K562 (cell line): ENCODE data around the gene IL31. TPM values are rescaled to one million over a fixed set of nuclear protein-coding genes. Genes with fewer than 3 reads are reported as not detected.

Experiments
- ATAC-seq: fragments of 200-7000 bp; cut with Tn5 transposase; 3 replicates; pipeline ENCODE4 v1.9.1; 2020; ENCODE audit warnings: moderate library complexity
- BruUV-seq: library from RNA; stranded (reverse); fragments of 400-500 nt; replicated peaks from 2 replicates; lab custom pipeline; 2021; lab: Mats Ljungman, UMichigan
- CTCF ChIA-PET: fragments of 300-600 bp; formaldehyde crosslinking; extraction: SDS; loops from one replicate; lab custom pipeline; 2021; ENCODE audit warnings: low intra/inter-chr PET ratio; lab: Yijun Ruan, JAX
- POLR2A ChIA-PET: fragments of 300-600, 350-650 bp; sonication (Branson Sonifier 250); formaldehyde crosslinking; extraction: SDS; loops from one replicate; lab custom pipeline; 2021; ENCODE audit warnings: antibody characterized with exemption, inconsistent platforms; lab: Yijun Ruan, JAX
- DNase-seq, 4 experiments: peaks; one replicate each; pipeline versions ENCODE4 v3.0.0 to v3.0.0-alpha.2; 2011 to 2018; ENCODE audit warnings: low spot score in 3 of 4, mixed read lengths in 3 of 4; ENCODE audit errors: extremely low read depth in 1 of 4
- FAIRE-seq: peaks from 2 replicates; lab custom pipeline; 2011; peaks lifted over from hg19 to GRCh38; lab: Jason Lieb, UNC
- H2AFZ ChIP-seq: 2 replicates; pipeline ENCODE4 v1.6.0; 2011; ENCODE audit warnings: low read depth, low read length, control low read depth, inconsistent platforms
- H3K27ac ChIP-seq: fragments of 200-600 bp; 3 replicates; pipeline ENCODE4 v1.8.0; 2011; ENCODE audit warnings: low read depth, mild to moderate bottlenecking, control low read depth, inconsistent platforms, low read length, moderate library complexity, mixed read lengths; ENCODE audit errors: extremely low read depth
- H3K27me3 ChIP-seq, 2 experiments: fragments of 300-600 bp in 1 of 2; 2 replicates in 1 of 2; 3 replicates in 1 of 2; pipeline versions ENCODE4 v1.6.0 to v1.8.0; 2011; ENCODE audit warnings: inconsistent platforms in 2 of 2, low read length in 2 of 2, mild to moderate bottlenecking in 1 of 2, mixed read lengths in 1 of 2, moderate library complexity in 1 of 2; ENCODE audit not compliant: control insufficient read depth in 2 of 2, insufficient read depth in 2 of 2
- H3K36me3 ChIP-seq: fragments of 300-600 bp; 3 replicates; pipeline ENCODE4 v1.8.0; 2011; ENCODE audit warnings: mild to moderate bottlenecking, low read length, inconsistent platforms; ENCODE audit not compliant: control insufficient read depth, insufficient read depth
- H3K4me1 ChIP-seq, 2 experiments: fragments of 200-600 bp in 1 of 2; replicated peaks in 1 of 2; 2 replicates in 1 of 2; 3 replicates in 1 of 2; pipeline versions ENCODE4 v1.5.1 to v1.8.0; 2011; ENCODE audit warnings: inconsistent platforms in 2 of 2, low read length in 2 of 2, mild to moderate bottlenecking in 1 of 2, mixed read lengths in 1 of 2, moderate library complexity in 1 of 2; ENCODE audit not compliant: control insufficient read depth in 2 of 2, insufficient read depth in 2 of 2
- H3K4me2 ChIP-seq: 2 replicates; pipeline ENCODE4 v1.6.1; 2011; ENCODE audit warnings: low read length, control low read depth, inconsistent platforms, mixed read lengths; ENCODE audit not compliant: insufficient read depth
- H3K4me3 ChIP-seq: fragments of 200-600 bp; sonication (generic), shearing (Covaris generic); 2 replicates; pipeline ENCODE4 v1.5.1; 2016; ENCODE audit warnings: control low read depth, inconsistent platforms
- H3K79me2 ChIP-seq: fragments of 200-600 bp; 3 replicates; pipeline ENCODE4 v1.8.0; 2011; ENCODE audit warnings: low read length, inconsistent platforms; ENCODE audit not compliant: control insufficient read depth, insufficient read depth
- H3K9ac ChIP-seq, 2 experiments: 2 replicates each; pipeline versions ENCODE4 v1.6.0 to v1.6.1; 2011; ENCODE audit warnings: low read depth in 2 of 2, low read length in 2 of 2, control low read depth in 1 of 2, inconsistent platforms in 1 of 2, mild to moderate bottlenecking in 1 of 2, mixed read lengths in 1 of 2; ENCODE audit not compliant: insufficient read depth in 1 of 2
- H3K9me1 ChIP-seq: one replicate; pipeline ENCODE4 v1.6.0; 2011; ENCODE audit warnings: inconsistent platforms, mild to moderate bottlenecking, low read length, moderate library complexity; ENCODE audit not compliant: control insufficient read depth, insufficient read depth
- H3K9me3 ChIP-seq: replicated peaks from 2 replicates; pipeline ENCODE4 v1.5.1; 2011; ENCODE audit warnings: low read depth, low read length, inconsistent platforms; ENCODE audit not compliant: control insufficient read depth, insufficient read depth
- H4K20me1 ChIP-seq: replicated peaks from 2 replicates; pipeline ENCODE4 v1.6.1; 2011; ENCODE audit warnings: low read length, inconsistent platforms, mixed read lengths; ENCODE audit not compliant: control insufficient read depth, insufficient read depth
- CBFB ChIP-seq: sonication (generic); formaldehyde crosslinking; IDR thresholded peaks from 2 replicates; pipeline ENCODE4 v1.4.0; 2020; ENCODE audit warnings: mild to moderate bottlenecking, missing genetic modification reagents
- CHCHD3 ChIP-seq: fragments of 250-450 bp; sonication (Bioruptor Pico); IDR thresholded peaks from 2 replicates; pipeline ENCODE4 v2.1.2; 2022; ENCODE audit warnings: mild to moderate bottlenecking
- HNRNPLL ChIP-seq: fragments of 200-400 bp; formaldehyde crosslinking; IDR thresholded peaks from 2 replicates; pipeline ENCODE4 v1.6.1; 2017; ENCODE audit warnings: low read length, low read depth, mild to moderate bottlenecking; ENCODE audit not compliant: poor library complexity, severe bottlenecking
- JUNB ChIP-seq: fragments of 450-650 bp; formaldehyde crosslinking; conservative IDR thresholded peaks from 2 replicates; pipeline ENCODE4 v1.4.0; 2020; ENCODE audit warnings: mild to moderate bottlenecking
- MYNN ChIP-seq, 2 experiments: sonication (generic); formaldehyde crosslinking in 1 of 2; IDR thresholded peaks; 2 replicates each; pipeline versions ENCODE4 v1.5.0 to v1.6.1; 2016 to 2020; ENCODE audit warnings: antibody characterized with exemption in 1 of 2, missing genetic modification reagents in 1 of 2
- POLR2A ChIP-seq: fragments of 450-650 bp; conservative IDR thresholded peaks from 2 replicates; pipeline ENCODE4 v1.6.1; 2016
- POLR2B ChIP-seq: fragments of 450-650 bp; IDR thresholded peaks from 2 replicates; pipeline ENCODE4 v1.6.1; 2018; ENCODE audit warnings: low read depth; ENCODE audit not compliant: partially characterized antibody
- POLR2G ChIP-seq: fragments of 200-400 bp; formaldehyde crosslinking; IDR thresholded peaks from 2 replicates; pipeline ENCODE4 v1.6.1; 2017; ENCODE audit warnings: low read depth, mild to moderate bottlenecking, antibody characterized with exemption, low read length, moderate library complexity
- PTBP1 ChIP-seq: fragments of 200-400 bp; formaldehyde crosslinking; IDR thresholded peaks from 2 replicates; pipeline ENCODE4 v1.6.1; 2017; ENCODE audit warnings: low read depth, low read length
- RBM22 ChIP-seq: fragments of 200-400 bp; formaldehyde crosslinking; IDR thresholded peaks from 2 replicates; pipeline ENCODE4 v1.6.1; 2018; ENCODE audit warnings: low read length, low read depth; ENCODE audit not compliant: poor library complexity, severe bottlenecking
- ZNF24 ChIP-seq: fragments of 450-650 bp; IDR thresholded peaks from 2 replicates; pipeline ENCODE4 v1.6.1; 2016
- WGBS: fragments of 100-300 bp; shearing (Covaris generic); methylation state at CpG from one replicate; pipeline ENCODE4 v1.1.6; 2016; ENCODE audit warnings: low coverage, mixed read lengths; ENCODE audit not compliant: insufficient coverage; ENCODE audit errors: missing lambda C conversion rate; 5-methylcytosine and 5-hydroxymethylcytosine counted together
- in situ Hi-C: fragments of 300-500 bp; cut with MboI; formaldehyde crosslinking; loops from 4 replicates; pipeline ENCODE4 v1.15.0; 2018; ENCODE audit warnings: inconsistent platforms, mixed read lengths
- intact Hi-C: fragments of 100-400 bp; cut with micrococcal nuclease; formaldehyde crosslinking; loops from 2 replicates; pipeline ENCODE4 v1.14.2; 2022
- polyA plus RNA-seq, 8 experiments: library from polyadenylated mRNA; depleted of rRNA in 4 of 8; stranded (reverse) in 5 of 8; unstranded in 3 of 8; fragments of >200 nt; fragmentation: Nextera tagmentation in 2 of 8; fragmentation: Illumina TruSeq in 1 of 8; extraction: Ambion mirVana in 2 of 8; extraction: Trizol in 1 of 8; gene quantifications; 2 replicates each; pipeline versions ENCODE4 v1.2.1 to v1.2.3, GENCODE V29; 2011 to 2014; ENCODE audit warnings: inconsistent platforms in 1 of 8, missing spikeins in 1 of 8
- total RNA-seq, 7 experiments: library from RNA; depleted of rRNA in 6 of 7; stranded (reverse); fragments of >200 nt in 6 of 7; fragmentation: Illumina TruSeq in 2 of 7; extraction: Trizol in 2 of 7; gene quantifications; 2 replicates each; pipeline versions ENCODE4 v1.2.1 to v1.2.3, GENCODE V29; 2011 to 2021; ENCODE audit warnings: low replicate concordance in 1 of 7
- TF ChIP-seq, protein P1 (sequence below): IDR thresholded peaks from 2 replicates; pipeline ENCODE4 v1.6.1; 2011; ENCODE audit not compliant: insufficient read length; ENCODE audit errors: extremely low read depth
- TF ChIP-seq, protein P2 (sequence below): sonication (generic); formaldehyde crosslinking; IDR thresholded peaks from 2 replicates; pipeline ENCODE4 v1.5.0; 2020; ENCODE audit warnings: missing genetic modification reagents
- TF ChIP-seq, protein P3 (sequence below): fragments of 250-450 bp; sonication (Bioruptor Pico); IDR thresholded peaks from 2 replicates; pipeline ENCODE4 v1.8.0; 2022; ENCODE audit warnings: moderate library complexity, mild to moderate bottlenecking, inconsistent platforms
- TF ChIP-seq, protein P4 (sequence below): fragments of 200-800 bp; sonication (Bioruptor generic); IDR thresholded peaks from 2 replicates; pipeline ENCODE4 v1.6.1; 2016; ENCODE audit warnings: missing genetic modification characterization, missing compliant biosample characterization

The IL31 gene
- total and polyA plus RNA-seq, 9 of the 15 experiments (the other 6 are each of a cell fraction or from before 2014, with no cell fraction given): not detected

DNA sequence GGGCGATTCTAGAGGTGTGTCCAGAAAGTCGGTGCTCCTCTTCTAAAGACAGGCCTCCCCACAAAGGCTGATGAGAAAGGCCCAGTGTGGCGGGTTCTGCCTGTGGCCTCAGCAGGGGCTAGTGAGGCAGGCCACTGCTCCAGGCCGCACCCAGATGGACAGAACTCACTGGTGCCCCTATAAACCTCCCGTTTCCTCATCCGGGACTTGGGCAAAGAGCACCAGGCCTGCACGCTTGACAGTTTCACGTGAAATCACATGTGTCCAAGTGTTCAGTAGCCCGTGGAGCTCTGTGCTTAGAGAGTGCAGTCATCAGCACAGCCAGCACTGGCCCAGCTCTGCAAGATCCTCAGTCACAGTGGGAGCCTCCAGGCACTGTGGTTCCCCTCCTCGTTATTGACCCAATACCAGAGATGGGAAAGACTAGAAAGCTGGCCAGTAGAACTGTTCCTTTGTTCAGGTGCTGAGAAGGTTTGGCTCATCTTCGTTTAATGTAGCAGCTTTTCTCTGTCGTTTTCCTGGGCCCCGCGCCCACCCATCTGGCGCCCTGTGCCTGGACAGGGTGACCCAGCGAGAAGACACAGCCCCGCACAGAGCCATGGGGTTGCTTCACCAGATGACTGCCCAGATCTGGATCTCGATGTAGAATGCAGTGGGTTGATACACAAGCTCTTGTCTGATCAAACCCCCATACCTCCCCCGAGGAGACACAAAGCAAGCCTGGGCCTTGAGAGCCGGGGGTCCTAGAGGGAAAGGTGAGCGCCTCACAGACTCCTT, 26.3 kb downstream of the IL31 start:
- peaks cover 14% of the 10 kb centered on the region; the same call in 2 of the 3 replicates for H3K36me3 ChIP-seq
- FAIRE-seq (peak; percentile 26), ATAC-seq (peak; percentile 21), DNase-seq (no peak)
- H3K4me3 ChIP-seq: no peak overlapping the region
- peaks cover 9% of the 10 kb centered on the region for H3K9me1 ChIP-seq
- H2AFZ ChIP-seq: no peak overlapping the region
- no peak overlapping the region for H3K9ac ChIP-seq
- no TSS peak for BruUV-seq
- intact Hi-C loops: no loop called here
- POLR2A ChIA-PET: interaction anchor here (0.6 to 1.5 kb wide), 8 partner anchors 8 to 349 kb away, joined by 3 to 7 read pairs (median 3); no protein-coding TSS in a partner anchor
- H4K20me1 ChIP-seq: peaks cover 37% of the 10 kb centered on the region
- H3K4me1 ChIP-seq: peaks cover 0 to 12% of the 10 kb centered on the region in 2 experiments; a peak in 3 of 5 replicates
- no peaks in the 10 kb centered on the region for H3K9me3 ChIP-seq
- WGBS: 53% methylated on average over 20 of the region's 21 CpGs
- no peak overlapping the region for H3K4me2 ChIP-seq
- in situ Hi-C loops: no loop called here
- CTCF ChIA-PET: no interaction called here
- no peaks in the 10 kb centered on the region for H3K79me2 ChIP-seq
- no peak overlapping the region for H3K27ac ChIP-seq
- H3K27me3 ChIP-seq: peaks cover 0 to 4% of the 10 kb centered on the region in 2 experiments; a peak in 2 of 5 replicates
- TF ChIP-seq MYNN (IDR thresholded peaks at IDR 0.05) (peak; percentile 18; the same call in 1 of the 2 replicates), MYNN (CRISPR knock-in tag; IDR thresholded peaks at IDR 0.05) (no peak), POLR2A (peak; percentile 66), RBM22 (no peak), POLR2B (peak; percentile 46), JUNB (no peak), HNRNPLL (no peak), PTBP1 (no peak), POLR2G (peak; percentile 50; the same call in 1 of the 2 replicates), CBFB (CRISPR knock-in tag) (no peak), ZNF24 (no peak), CHCHD3 (CRISPR knock-in tag) (no peak)
- TF ChIP-seq, protein P1, sequence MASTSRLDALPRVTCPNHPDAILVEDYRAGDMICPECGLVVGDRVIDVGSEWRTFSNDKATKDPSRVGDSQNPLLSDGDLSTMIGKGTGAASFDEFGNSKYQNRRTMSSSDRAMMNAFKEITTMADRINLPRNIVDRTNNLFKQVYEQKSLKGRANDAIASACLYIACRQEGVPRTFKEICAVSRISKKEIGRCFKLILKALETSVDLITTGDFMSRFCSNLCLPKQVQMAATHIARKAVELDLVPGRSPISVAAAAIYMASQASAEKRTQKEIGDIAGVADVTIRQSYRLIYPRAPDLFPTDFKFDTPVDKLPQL: no peak
- TF ChIP-seq, protein P2, sequence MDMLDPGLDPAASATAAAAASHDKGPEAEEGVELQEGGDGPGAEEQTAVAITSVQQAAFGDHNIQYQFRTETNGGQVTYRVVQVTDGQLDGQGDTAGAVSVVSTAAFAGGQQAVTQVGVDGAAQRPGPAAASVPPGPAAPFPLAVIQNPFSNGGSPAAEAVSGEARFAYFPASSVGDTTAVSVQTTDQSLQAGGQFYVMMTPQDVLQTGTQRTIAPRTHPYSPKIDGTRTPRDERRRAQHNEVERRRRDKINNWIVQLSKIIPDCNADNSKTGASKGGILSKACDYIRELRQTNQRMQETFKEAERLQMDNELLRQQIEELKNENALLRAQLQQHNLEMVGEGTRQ (CRISPR knock-in tag): no peak
- TF ChIP-seq, protein P3, sequence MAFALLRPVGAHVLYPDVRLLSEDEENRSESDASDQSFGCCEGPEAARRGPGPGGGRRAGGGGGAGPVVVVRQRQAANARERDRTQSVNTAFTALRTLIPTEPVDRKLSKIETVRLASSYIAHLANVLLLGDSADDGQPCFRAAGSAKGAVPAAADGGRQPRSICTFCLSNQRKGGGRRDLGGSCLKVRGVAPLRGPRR (CRISPR knock-in tag): no peak
- TF ChIP-seq, protein P4, sequence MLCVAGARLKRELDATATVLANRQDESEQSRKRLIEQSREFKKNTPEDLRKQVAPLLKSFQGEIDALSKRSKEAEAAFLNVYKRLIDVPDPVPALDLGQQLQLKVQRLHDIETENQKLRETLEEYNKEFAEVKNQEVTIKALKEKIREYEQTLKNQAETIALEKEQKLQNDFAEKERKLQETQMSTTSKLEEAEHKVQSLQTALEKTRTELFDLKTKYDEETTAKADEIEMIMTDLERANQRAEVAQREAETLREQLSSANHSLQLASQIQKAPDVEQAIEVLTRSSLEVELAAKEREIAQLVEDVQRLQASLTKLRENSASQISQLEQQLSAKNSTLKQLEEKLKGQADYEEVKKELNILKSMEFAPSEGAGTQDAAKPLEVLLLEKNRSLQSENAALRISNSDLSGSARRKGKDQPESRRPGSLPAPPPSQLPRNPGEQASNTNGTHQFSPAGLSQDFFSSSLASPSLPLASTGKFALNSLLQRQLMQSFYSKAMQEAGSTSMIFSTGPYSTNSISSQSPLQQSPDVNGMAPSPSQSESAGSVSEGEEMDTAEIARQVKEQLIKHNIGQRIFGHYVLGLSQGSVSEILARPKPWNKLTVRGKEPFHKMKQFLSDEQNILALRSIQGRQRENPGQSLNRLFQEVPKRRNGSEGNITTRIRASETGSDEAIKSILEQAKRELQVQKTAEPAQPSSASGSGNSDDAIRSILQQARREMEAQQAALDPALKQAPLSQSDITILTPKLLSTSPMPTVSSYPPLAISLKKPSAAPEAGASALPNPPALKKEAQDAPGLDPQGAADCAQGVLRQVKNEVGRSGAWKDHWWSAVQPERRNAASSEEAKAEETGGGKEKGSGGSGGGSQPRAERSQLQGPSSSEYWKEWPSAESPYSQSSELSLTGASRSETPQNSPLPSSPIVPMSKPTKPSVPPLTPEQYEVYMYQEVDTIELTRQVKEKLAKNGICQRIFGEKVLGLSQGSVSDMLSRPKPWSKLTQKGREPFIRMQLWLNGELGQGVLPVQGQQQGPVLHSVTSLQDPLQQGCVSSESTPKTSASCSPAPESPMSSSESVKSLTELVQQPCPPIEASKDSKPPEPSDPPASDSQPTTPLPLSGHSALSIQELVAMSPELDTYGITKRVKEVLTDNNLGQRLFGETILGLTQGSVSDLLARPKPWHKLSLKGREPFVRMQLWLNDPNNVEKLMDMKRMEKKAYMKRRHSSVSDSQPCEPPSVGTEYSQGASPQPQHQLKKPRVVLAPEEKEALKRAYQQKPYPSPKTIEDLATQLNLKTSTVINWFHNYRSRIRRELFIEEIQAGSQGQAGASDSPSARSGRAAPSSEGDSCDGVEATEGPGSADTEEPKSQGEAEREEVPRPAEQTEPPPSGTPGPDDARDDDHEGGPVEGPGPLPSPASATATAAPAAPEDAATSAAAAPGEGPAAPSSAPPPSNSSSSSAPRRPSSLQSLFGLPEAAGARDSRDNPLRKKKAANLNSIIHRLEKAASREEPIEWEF (CRISPR knock-in tag): no peak
